Endodermal cell (in vitro differentiated cells): ENCODE measurements around the gene PRPF40B. TPM values are rescaled to one million over a fixed set of nuclear protein-coding genes. Genes with fewer than 3 reads are reported as not detected.

Source experiments
- DNase-seq: peaks from one replicate; pipeline ENCODE4 v3.0.0-alpha.2; 2017
- H3K27ac ChIP-seq: 2 replicates; pipeline ENCODE4 v1.5.1; 2013; ENCODE audit warnings: mild to moderate bottlenecking, low read depth, low read length, moderate library complexity
- H3K27me3 ChIP-seq: 2 replicates; pipeline ENCODE4 v1.6.1; 2013; ENCODE audit warnings: mild to moderate bottlenecking, low read length, moderate library complexity; ENCODE audit not compliant: insufficient read depth, control insufficient read depth, poor library complexity, severe bottlenecking
- H3K36me3 ChIP-seq: 2 replicates; pipeline ENCODE4 v1.7.0; 2013; ENCODE audit warnings: mild to moderate bottlenecking, low read length, moderate library complexity; ENCODE audit not compliant: control insufficient read depth, insufficient read depth
- H3K4me1 ChIP-seq: one replicate; pipeline ENCODE4 v1.7.0; 2013; ENCODE audit warnings: low read length; ENCODE audit not compliant: control insufficient read depth, insufficient read depth
- H3K4me3 ChIP-seq: 2 replicates; pipeline ENCODE4 v1.5.1; 2013; ENCODE audit warnings: mild to moderate bottlenecking, low read length, moderate library complexity
- H3K9ac ChIP-seq: 2 replicates; pipeline ENCODE4 v1.6.1; 2013; ENCODE audit warnings: mild to moderate bottlenecking, low read length, moderate library complexity; ENCODE audit not compliant: poor library complexity, severe bottlenecking; ENCODE audit errors: extremely low read depth
- H3K9me3 ChIP-seq: 2 replicates; pipeline ENCODE4 v1.6.1; 2013; ENCODE audit warnings: mild to moderate bottlenecking, low read length, moderate library complexity; ENCODE audit not compliant: control insufficient read depth
- H3K27ac Mint-ChIP-seq: 2 replicates; pipeline ENCODE4 v1.8.0; 2020; ENCODE audit warnings: mixed read lengths
- H3K27me3 Mint-ChIP-seq: 2 replicates; pipeline ENCODE4 v1.8.0; 2021; ENCODE audit warnings: mild to moderate bottlenecking, mixed read lengths; ENCODE audit not compliant: insufficient read depth
- H3K36me3 Mint-ChIP-seq: 2 replicates; pipeline ENCODE4 v1.8.0; 2020; ENCODE audit warnings: low read depth, mixed read lengths
- H3K4me1 Mint-ChIP-seq: 2 replicates; pipeline ENCODE4 v1.8.0; 2020; ENCODE audit warnings: mixed read lengths
- H3K4me3 Mint-ChIP-seq: 2 replicates; pipeline ENCODE4 v1.8.0; 2020; ENCODE audit warnings: mild to moderate bottlenecking, moderate library complexity, mixed read lengths
- H3K9me3 Mint-ChIP-seq: 2 replicates; pipeline ENCODE4 v1.8.0; 2020; ENCODE audit warnings: mild to moderate bottlenecking, mixed read lengths
- CTCF ChIP-seq: fragments of 200-600 bp; sonication (generic); conservative IDR thresholded peaks from 2 replicates; pipeline ENCODE4 v1.5.0; 2021; ENCODE audit warnings: antibody characterized with exemption, mild to moderate bottlenecking
- WGBS, 2 experiments: methylation state at CpG; one replicate each; pipeline versions ENCODE4 v1.1.5 to v1.1.7; 2013; ENCODE audit warnings: missing lambda C conversion rate in 2 of 2, mixed read lengths in 1 of 2; ENCODE audit not compliant: insufficient coverage in 1 of 2, insufficient read length in 1 of 2; 5-methylcytosine and 5-hydroxymethylcytosine counted together
- total RNA-seq, 2 donors: library from RNA; stranded (reverse); fragmentation: NEBNext Ultra II Directional in 1 of 2; extraction: Animal tissue kit (Norgen Biotek cat#: 25700) in 1 of 2; gene quantifications; 2 replicates in 1 of 2; 3 replicates in 1 of 2; pipeline ENCODE4 v1.2.1, GENCODE V29; 2021

PRPF40B gene
- total RNA-seq, 2 donors from 2014 or later, result 33.8 to 45.6 TPM

GRCh38 chr12:49661746-49662145 lies 38.4 kb downstream of the PRPF40B start:
- peaks cover 46% of the 10 kb centered on the region for H3K36me3 Mint-ChIP-seq
- H3K4me3 ChIP-seq, result no peak overlapping the region
- H3K27me3 ChIP-seq, result no peaks in the 10 kb centered on the region
- no peaks in the 10 kb centered on the region for H3K9me3 ChIP-seq
- no peaks in the 10 kb centered on the region for H3K27me3 Mint-ChIP-seq
- H3K9me3 Mint-ChIP-seq, result no peaks in the 10 kb centered on the region
- H3K27ac Mint-ChIP-seq, result no peak overlapping the region
- 91 to 100% methylated on average over 2 to 3 of the region's 3 CpGs for WGBS, 2 experiments
- no peak overlapping the region for H3K4me3 Mint-ChIP-seq
- no peaks in the 10 kb centered on the region for H3K4me1 ChIP-seq
- peaks cover 49% of the 10 kb centered on the region for H3K36me3 ChIP-seq
- no peak overlapping the region for H3K9ac ChIP-seq
- no peak for DNase-seq
- TF ChIP-seq CTCF, result no peak
- H3K4me1 Mint-ChIP-seq, result peaks cover 10% of the 10 kb centered on the region
- no peak overlapping the region for H3K27ac ChIP-seq

- Histone ChIP-seq H3K27ac (peak overlapping the region; percentile 61), H3K27me3 (no peaks in the 10 kb centered on the region), H3K9me3 (no peaks in the 10 kb centered on the region), H3K4me3 (no peak overlapping the region), H3K9ac (no peak overlapping the region), H3K36me3 (peaks cover 41% of the 10 kb centered on the region), H3K4me1 (no peaks in the 10 kb centered on the region)
- Mint-ChIP-seq H3K9me3 (no peaks in the 10 kb centered on the region), H3K4me1 (peaks cover 14% of the 10 kb centered on the region), H3K4me3 (no peak overlapping the region), H3K36me3 (peaks cover 34% of the 10 kb centered on the region), H3K27me3 (no peaks in the 10 kb centered on the region), H3K27ac (peak overlapping the region; percentile 84)
- DNase-seq, result peak; percentile 82
- TF ChIP-seq CTCF, result no peak
- WGBS, 2 experiments, result 82 to 83% methylated on average over 1 to 5 of the region's 5 CpGs
These were observed 39.9 kb downstream of the PRPF40B start for GRCh38 chr12:49662998-49663843.

- H3K9ac ChIP-seq, result no peak overlapping the region
- no peak overlapping the region for H3K27ac ChIP-seq
- Mint-ChIP-seq H3K4me1 (peaks cover 17% of the 10 kb centered on the region), H3K27me3 (no peaks in the 10 kb centered on the region), H3K27ac (no peak overlapping the region), H3K4me3 (no peak overlapping the region), H3K9me3 (no peaks in the 10 kb centered on the region), H3K36me3 (peaks cover 31% of the 10 kb centered on the region)
- no peak overlapping the region for H3K4me3 ChIP-seq
- no peak for DNase-seq
- H3K9me3 ChIP-seq, result no peaks in the 10 kb centered on the region
- 98 to 100% methylated on average over 1 to 2 of the region's 4 CpGs for WGBS, 2 experiments
- no peak for TF ChIP-seq CTCF
- no peaks in the 10 kb centered on the region for H3K27me3 ChIP-seq
- peaks cover 38% of the 10 kb centered on the region for H3K36me3 ChIP-seq
- H3K4me1 ChIP-seq, result no peaks in the 10 kb centered on the region
These were observed 40.8 kb downstream of the PRPF40B start for GRCh38 chr12:49664167-49664566.
